Skin epidermis (tissue), 12 donors: Measurements from ENCODE around the gene GGNBP2.

Experiments used
- H3K27ac ChIP-seq, 21 experiments: fragments of 200-600 bp; sonication (generic) in 11 of 21; one replicate each; pipeline ENCODE4 v1.5.0; 2020; ENCODE audit warnings: mild to moderate bottlenecking in 3 of 21, inconsistent platforms in 2 of 21, moderate library complexity in 2 of 21
- H3K4me3 ChIP-seq, 7 experiments: fragments of 200-600 bp; sonication (generic) in 2 of 7; one replicate each; pipeline ENCODE4 v1.5.0; 2020; ENCODE audit warnings: inconsistent platforms in 2 of 7, mild to moderate bottlenecking in 2 of 7, moderate library complexity in 1 of 7

Gene GGNBP2

DNA sequence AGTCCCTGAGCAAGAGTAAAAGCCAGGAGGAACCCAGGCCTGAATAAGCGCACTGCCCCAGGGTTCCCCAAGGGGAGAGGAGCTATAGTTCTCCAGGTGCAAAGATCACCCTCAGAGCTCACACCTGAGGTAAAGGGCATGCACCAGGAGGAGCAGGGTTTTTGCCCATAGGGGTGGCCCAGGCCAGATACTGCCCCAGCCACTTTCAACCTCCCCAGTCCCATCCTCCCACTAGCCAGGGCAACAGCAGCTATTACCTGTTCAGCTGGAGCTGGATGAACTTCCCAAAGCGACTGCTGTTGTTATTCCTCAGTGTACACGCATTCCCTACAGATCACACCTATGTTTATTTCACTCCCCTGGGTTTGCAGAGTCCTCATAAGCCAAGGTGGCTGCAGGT, 29.9 kb upstream of the GGNBP2 start:
- H3K27ac ChIP-seq = no peak overlapping the region
- H3K4me3 ChIP-seq = no peak overlapping the region

DNA sequence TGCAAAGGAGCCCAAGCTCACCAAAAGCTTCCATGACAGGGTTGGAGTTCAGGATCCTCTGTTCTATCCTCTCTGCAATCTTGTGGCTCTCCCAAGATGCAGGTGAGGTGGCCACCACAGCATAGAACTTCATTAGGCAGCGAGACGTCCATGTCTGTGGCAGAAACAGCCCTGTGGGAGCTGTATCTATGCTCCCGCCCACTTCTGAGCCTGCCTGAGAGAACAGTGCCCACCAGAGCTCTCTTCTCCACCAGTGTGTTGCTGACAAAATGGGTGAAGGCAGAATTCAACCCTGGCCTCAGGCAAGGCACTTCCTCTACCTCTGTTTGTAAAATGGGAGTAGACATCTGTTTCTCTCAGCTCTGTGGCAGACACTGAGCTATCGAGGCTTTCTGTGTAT, 28.9 kb upstream of the GGNBP2 start:
- H3K4me3 ChIP-seq = no peak overlapping the region
- H3K27ac ChIP-seq = no peak overlapping the region

DNA sequence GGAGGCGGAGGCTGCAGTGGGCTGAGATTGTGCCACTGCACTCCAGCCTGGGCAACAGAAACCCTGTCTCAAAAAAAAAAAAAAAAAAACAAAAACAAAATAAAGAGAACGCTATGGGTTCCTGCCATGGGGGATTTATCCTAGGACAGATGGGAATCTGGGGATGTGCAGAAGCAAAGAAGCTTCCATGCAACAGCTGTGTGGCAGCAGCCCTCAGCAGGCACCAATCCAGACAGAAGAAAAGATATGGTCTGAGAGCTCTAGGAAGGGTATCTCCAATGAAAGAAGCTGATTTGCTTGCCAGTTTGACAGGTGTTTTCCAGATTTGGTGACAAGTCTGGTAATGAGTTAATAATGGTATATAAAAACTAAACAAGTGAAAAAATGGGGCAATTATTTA, 21.6 kb upstream of the GGNBP2 start:
- no peak overlapping the region for H3K4me3 ChIP-seq
- H3K27ac ChIP-seq = no peak overlapping the region

DNA sequence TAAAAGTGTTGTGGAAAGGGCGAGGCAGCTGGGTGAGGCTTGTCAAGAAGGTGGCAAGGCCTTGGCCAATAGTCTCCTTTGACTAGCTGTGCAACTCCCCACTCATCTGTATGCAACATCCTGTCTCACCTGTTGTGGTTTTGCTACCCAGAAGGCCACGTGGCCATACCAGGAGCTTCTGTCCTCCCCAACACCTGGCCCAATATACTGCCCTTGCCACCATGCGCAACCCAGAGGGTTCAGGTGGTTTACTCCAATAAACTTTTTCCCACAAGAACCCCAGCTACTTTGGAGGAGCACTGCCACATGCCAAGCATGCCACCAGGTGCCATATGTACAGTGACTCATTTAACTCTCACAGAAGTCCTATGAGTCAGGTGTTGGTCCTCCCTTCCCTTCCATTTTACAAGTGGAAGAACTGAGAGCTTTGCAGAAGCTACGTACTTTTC, 20.3 kb upstream of the GGNBP2 start:
- no peak overlapping the region for H3K4me3 ChIP-seq
- no peak overlapping the region for H3K27ac ChIP-seq

DNA sequence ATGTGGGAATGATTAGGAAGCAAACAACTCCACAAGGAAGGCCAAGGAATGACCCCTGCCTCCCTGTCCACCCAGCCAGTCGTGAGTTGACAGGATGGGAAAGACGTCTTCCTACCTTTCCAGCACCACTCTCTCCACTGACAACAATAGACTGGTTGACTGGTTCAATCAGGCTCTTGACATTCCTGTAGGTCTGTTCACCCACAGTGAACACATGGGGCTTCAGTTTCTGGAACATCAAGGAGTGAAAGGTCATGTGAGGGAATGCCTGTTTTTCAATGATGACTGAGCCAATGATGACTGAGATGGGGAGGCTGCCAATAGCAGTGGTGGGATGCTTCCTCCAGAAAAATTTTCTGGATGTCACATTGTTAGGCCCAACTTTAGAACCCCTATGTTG, 19.6 kb upstream of the GGNBP2 start:
- H3K4me3 ChIP-seq = no peak overlapping the region
- H3K27ac ChIP-seq = no peak overlapping the region

DNA sequence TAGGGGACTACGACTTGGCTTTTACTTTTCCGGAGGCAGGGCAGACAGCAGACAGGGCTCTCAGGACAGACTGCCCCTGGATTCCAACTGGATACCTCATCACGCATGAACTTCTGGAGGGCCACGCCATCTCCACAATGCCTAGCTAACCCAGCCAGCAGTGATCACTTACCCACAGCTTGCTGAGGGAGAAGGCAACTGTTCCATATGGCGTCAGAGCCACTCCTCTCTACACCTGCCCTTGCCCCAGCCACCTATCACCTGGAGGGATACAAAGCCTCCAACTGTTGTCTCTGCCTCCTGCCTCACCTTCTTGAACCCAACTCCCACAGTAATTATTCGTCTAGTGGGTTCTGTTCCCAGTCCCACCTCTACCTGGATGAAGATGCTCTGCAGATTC, 18.8 kb upstream of the GGNBP2 start:
- Histone ChIP-seq H3K27ac (no peak overlapping the region), H3K4me3 (no peak overlapping the region)

DNA sequence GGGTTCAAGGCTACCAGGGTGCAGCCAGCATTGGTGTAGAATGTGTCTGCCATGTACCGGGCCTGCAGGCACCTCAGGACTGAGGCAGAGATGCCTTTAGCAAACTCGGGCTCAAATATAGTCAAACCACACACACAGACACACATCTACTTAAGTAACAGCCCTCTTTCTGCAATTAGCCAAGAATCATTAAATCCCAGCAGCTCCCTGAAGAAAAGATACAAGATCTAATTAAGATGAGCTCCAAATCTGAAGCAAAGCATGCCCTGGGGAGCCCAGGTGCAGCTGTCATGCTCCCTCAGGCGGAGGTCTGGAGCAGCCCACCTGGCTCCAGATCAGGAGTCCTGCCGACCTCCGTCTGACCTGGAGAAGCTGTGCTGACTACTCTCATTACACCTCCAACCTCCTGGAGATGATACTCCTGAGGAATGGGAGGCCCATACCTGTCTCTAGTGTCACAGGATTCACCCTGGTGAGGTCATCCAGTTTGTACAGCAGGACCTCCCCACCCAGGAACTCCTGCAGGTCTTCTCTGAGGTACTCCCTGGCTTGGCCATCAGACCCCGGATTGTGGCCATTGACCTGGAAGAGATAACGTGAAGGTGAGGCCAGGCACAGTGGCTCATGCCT, 17.0 kb upstream of the GGNBP2 start:
- Histone ChIP-seq H3K27ac (no peak overlapping the region), H3K4me3 (no peak overlapping the region)

DNA sequence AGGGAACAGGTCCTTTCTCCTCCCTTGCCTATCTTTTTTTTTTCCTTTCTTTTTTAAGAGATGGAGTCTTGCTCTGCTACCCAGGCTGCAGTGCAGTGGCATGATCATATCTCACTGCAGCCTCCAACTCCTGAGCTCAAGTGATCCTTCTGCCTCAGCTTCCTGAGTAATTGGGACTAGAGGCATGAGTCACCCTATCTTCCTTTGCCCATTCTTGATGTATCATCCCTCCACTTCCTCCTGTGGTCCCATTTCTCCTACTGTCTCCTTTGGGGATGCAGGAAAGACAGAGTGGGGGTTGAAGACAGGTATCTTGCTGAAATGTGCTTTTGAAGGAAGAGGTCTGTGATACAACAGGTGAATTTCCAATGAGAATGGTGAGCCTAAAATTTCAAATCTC, 15.6 kb upstream of the GGNBP2 start:
- no peak overlapping the region for H3K27ac ChIP-seq

DNA sequence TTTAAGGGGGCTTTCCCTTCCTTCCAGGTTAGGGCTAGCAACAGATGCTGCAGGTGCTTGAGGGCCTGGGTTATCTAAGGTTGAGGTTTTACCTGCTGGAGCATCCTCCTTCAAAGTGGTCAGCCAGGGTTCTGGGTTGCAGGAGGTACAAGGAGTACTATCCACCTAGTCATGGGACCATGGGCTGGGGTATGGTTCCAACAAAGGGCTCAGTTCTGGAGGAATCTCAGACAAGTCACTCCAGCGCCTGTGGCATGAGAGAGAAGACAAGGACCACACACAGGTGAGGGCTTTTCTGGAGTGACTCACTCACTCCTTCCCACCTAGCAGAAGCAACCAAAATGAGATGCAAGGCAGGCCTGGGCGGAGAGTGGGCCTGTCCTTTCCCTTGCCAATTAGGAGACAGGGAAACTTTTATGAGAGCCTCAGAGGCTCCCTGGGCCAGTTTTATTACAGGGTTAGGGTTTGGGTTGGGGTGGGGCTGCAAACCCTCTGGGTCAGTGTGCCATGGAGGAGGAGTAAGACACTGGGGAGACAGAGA, 12.2 kb upstream of the GGNBP2 start:
- H3K4me3 ChIP-seq = no peak overlapping the region
- peak overlapping the region in 5 of 21 experiments; percentile 89 to 99 (median 97) for H3K27ac ChIP-seq

More for the DNA sequence above, 15.6 kb upstream of the GGNBP2 start:
- no peak overlapping the region for H3K4me3 ChIP-seq

DNA sequence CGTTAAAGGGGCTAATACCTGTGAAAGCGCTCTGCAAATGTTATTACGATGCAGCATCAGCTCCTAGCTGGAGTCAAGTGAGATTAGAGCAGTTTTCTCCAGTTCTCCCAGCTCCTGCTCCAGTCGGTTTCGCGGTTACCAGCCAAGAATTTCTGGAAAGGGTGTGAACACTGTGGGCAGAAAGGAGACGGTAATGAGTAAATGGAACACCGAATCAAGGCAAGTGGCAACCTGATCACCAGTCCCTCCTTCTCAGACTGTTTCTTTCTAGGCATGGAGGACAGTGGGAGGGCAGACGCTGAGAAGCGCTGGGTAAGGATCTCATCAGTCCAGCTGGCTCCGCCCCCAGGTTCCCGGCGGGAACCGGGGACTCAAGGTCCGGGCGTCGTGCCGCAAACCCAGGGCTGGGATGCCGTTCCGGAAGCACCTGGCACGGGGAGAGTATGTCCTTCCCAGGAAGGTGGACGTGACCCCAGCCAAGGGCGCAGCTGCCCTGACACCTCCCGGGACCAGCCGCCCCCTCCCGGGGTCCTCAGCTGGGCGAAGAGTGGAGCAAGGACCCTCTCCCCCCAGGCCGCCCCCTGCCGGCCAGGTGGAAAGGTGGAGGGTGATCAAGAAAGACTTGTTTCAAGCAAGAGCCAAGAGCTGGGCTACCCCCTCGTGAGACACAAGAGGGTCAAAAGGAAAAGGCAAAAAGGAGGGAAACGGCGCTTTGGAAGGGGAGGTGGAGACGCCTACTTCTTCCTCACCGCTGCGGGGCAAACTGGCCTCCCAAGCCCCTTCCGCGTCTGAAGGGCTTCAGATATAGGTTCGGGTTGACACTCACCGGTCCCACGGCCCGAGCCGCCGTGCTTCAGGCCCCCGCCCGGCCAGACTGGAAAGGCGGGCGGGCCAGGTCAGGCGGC, 10.5 kb upstream of the GGNBP2 start:
- H3K27ac ChIP-seq = peak overlapping the region; percentile 23 to 100 (median 97)
- H3K4me3 ChIP-seq = peak overlapping the region; percentile 52 to 89 (median 68)

DNA sequence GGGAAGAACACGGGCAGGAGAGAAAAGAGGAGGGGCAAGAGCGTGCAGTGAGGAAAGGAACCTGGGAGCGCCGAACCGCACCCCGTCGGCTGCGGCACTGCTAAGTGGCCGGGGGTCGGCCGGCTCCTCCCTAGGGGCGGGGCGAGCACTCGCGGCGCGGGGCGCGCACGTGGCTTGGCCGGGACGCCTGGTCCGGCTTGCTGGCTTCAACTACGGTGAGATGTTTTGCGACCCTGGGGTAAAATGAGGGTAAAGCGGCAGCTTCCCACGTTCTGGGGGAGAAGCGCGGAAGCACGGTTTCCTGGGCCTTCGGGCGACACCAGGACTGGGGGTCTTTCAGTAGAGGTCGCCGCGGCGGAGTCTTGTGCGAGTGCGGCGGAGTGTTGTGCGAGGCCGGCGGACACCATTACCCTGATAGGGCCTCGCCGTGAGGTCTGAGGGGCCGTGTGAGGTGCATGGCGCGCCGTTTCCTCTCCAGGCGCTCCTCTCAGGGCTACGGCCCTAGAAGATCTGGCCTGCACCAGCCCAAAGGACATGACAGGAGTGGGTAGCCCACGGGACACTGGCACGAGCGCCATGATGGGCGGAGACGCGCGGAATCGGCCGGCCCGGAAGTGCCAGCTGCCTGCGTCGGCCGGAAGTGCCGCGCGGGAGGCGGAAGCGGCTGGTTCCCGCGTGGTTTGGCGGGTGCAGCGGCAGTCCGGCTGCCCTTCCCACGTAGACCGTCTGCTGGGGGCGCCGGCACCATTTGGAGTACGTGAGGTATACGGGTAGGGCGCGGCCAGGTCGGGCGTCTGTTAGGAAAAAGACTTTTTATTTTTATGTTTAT, 9.7 kb upstream of the GGNBP2 start, which contains the start of the genes MYO19 and PIGW:
Gene MYO19 (minus strand): TSS at position 29 of the 829 bp plus-strand sequence. CDS start 2,330 bp downstream, outside the sequence.
Gene PIGW (plus strand): TSS at position 148 of the 829 bp plus-strand sequence. CDS start 2,115 bp downstream, outside the sequence.
- Histone ChIP-seq H3K27ac (peak within 1 kb of the TSS; percentile 85 to 100 (median 97)), H3K4me3 (peak within 1 kb of the TSS; percentile 52 to 89 (median 68))

DNA sequence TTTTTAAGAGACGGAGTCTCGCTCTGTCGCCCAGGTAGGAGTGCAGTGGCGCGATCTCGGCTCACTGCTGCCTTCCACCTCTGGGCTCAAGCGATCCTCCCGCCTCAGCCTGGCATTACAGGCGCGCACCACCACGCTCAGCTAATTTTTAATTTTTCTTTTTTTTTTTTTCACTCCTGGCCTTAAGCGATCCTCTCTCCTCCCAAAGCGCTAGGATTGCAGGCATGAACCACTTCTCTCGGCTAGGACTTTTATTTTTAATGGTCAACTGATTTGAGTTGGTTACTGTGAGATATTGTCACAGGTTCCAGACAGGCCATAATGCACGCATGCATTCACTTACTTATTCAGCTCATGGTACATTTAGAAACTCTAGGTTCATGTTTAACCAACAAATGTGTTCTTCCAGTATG, 9.0 kb upstream of the GGNBP2 start:
- H3K4me3 ChIP-seq = peak overlapping the region; percentile 52 to 89 (median 68)
- H3K27ac ChIP-seq = peak overlapping the region in 20 of 21 experiments; percentile 85 to 100 (median 98)

DNA sequence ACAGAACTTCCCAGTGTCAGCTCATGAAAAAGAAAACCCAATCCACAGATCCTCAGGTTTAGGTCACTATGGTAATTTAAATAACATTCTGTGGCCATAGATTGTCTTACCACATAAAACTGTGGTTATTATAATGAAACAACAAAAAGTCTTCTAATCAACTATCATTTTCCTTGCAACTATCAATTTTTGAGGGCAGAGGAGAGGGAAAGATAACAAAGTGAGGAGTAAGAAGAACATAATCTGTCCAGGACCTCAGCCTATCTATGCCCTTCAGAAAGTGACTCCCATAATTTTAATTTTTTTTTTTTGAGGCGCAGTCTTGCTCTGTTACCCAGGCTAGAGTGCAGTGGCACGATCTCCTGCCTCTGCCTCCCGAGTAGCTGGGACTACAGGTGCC, 4.0 kb upstream of the GGNBP2 start:
- no peak overlapping the region for H3K27ac ChIP-seq

DNA sequence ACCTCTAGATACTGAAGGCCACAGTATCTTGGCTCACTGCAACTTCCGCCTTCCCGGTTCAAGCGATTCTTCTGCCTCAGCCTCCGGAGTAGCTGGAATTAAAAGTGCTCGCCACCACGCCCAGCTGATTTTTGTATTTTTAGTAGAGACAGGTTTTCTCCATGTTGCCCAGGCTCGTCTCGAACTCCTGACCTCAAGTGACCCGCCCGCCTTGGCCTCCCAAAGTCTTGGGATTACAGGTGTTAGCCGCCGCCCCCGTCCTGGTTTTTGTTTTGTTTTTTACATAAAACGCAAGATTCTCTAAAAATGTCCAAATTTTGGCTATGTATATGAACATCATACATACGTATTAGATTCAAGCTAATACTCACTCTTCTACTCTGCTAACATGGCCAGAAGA, 2.0 kb upstream of the GGNBP2 start:
- H3K27ac ChIP-seq = no peak overlapping the region
- H3K4me3 ChIP-seq = no peak overlapping the region

More for the DNA sequence above, 4.0 kb upstream of the GGNBP2 start:
- no peak overlapping the region for H3K4me3 ChIP-seq

DNA sequence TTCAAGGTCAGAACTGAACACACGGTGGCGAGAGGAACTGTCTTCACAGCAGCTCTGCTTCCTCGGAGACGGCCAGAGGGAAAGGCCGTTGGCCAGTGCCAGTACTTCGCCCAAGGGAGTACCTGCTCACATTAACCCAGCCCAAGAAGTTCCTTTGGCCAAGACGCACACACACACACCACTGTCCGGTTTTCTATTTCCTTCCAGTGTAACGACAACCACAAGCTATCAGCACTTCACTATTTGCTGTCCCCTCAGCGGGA, 744 bp upstream of the GGNBP2 start:
- H3K27ac ChIP-seq = peak overlapping the region; percentile 95 to 100 (median 99)
- peak overlapping the region; percentile 75 to 99 (median 93) for H3K4me3 ChIP-seq

DNA sequence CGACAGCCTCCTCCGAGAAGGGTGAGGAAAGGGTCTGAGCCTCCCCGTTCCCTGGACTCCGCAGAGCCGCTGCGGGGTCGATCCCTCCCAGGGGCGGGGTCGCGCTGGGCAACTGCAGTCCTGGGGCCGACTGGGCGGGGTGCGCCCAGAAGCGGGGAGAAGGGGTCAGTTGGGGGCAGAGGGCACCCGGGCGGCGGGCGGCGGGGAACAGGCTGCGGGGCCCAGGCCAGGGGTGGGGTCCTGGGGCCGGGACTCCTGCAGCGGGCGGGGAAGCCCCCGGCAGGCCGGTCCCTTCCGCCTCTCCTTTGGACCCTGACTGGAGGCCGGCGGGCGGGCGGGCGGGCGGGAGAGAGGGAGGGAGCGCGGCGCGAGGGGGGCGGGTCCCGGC, 352 bp downstream of the GGNBP2 start:
- peak overlapping the region; percentile 95 to 100 (median 99) for H3K27ac ChIP-seq

DNA sequence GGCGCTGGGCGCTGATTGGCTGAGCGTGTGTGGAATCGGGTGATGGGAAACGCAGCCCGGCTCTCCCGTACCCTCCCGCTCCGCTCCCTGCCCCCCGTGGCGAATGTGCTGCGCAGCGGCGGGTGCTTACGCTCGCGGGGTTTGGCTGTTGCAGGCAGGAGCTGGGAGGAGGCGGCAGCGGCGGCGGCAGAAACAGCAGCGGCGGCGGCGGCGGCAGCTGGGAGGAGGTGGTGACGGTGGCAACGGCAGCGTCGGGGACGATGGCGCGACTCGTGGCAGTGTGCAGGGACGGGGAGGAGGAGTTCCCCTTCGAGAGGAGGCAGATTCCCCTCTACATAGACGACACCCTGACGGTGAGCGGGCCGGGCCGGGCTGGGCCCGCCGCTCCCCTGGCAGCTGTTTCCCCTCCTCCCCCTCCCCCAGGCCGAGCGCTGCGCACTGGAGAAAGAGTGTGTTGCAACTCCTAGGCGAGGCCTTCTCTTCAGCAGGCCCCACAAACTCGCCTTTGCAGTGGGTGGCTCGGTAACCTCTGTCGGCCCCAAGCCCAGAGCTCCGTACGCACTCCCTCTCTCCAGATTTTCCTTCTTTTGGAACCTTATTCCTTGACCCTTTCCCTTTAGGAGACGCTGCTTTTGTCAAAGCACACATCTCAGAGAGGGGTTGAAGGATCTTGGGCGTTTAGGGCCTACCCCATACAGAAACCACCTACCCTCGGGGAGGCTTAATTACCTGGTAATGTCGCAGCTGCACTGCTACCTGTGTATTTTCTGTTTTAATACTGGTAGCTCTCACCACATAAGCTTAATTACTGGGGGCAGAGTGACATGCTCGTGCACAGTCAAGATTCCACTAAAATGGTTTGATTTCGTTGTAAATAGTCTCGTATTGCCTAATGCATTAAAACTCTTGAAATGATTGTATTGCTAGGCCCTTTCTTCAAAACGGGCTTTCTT, 1.0 kb downstream of the GGNBP2 start:
- H3K4me3 ChIP-seq = peak overlapping the region; percentile 75 to 99 (median 93)
- peak overlapping the region; percentile 56 to 100 (median 99) for H3K27ac ChIP-seq

More for the DNA sequence above, 352 bp downstream of the GGNBP2 start:
- peak overlapping the region; percentile 75 to 99 (median 93) for H3K4me3 ChIP-seq

DNA sequence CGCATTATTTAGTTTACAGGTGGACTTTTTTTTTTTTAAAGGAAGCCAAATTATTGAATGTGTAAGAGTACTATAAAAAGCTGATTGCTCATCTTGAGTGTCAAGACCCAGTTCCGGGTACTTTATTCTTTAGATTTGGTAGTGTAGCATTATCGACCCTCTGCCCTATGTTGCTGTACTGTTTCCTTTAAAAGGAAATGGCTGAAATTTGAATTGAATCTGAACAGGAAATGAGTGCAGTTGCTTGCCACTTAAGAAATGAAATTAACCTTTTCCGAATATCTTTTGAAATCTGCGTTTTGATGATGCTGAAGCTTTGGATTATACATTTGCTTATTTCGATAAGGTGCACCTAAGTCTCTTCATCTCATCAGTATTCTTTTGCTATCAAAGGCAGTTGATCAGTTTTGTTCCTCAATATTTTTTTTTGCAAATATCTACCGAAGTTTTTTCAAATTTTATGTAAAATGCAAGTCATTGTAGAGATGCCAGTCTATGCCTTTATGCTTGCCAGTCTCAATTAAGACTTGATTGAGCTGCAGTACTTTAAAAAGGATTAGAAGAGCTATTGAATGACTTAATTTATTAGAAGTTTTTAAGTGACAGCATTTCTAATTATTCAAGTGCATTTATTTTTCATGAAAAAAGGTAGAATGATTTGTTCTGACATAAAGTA, 1.8 kb downstream of the GGNBP2 start:
- Histone ChIP-seq H3K27ac (peak overlapping the region in 20 of 21 experiments; percentile 96 to 100 (median 100)), H3K4me3 (peak overlapping the region; percentile 75 to 99 (median 93))
